22Rv1 (cell line): Measurements from ENCODE around the gene HSPA6.
"Not testable (repeated sequence)": the region's sequence is repeated elsewhere in the genome, so short reads cannot be mapped to it uniquely, and the experiment has no call there.

Experiments
- CTCF ChIP-seq: fragments of 450-650 bp; IDR thresholded peaks from 2 replicates; pipeline ENCODE4 v1.5.1; 2017; ENCODE audit warnings: mild to moderate bottlenecking
- ZFX ChIP-seq: fragments of 450-650 bp; IDR thresholded peaks from 2 replicates; pipeline ENCODE4 v1.6.1; 2017; ENCODE audit warnings: antibody characterized with exemption, borderline replicate concordance

GRCh38 chr1:161513448-161513780 is 10.9 kb upstream of the HSPA6 start:
- not testable (repeated sequence) for TF ChIP-seq CTCF, ZFX
